Common myeloid progenitor, CD34-positive (primary cell): Measurements from ENCODE around the gene ARHGAP31.

Experiments used
- CTCF ChIA-PET: fragments of 350-600 bp; sonication (Branson Sonifier 250); formaldehyde crosslinking; loops from one replicate; lab custom pipeline; 2021; ENCODE audit warnings: antibody characterized with exemption; lab: Charles Lee
- POLR2A ChIA-PET: fragments of 350-600 bp; sonication (Branson Sonifier 250); formaldehyde crosslinking; loops from one replicate; lab custom pipeline; 2021; ENCODE audit warnings: antibody characterized with exemption; lab: Charles Lee
- DNase-seq, 3 donors: peaks; one replicate each; pipeline versions ENCODE4 v3.0.0 to v3.0.0-alpha.2; 2013
- H3K27ac ChIP-seq, 2 experiments: 1 replicate in 1 of 2; 2 replicates in 1 of 2; pipeline ENCODE4 v1.7.0; 2013; ENCODE audit warnings: inconsistent platforms in 2 of 2, low read length in 2 of 2, mild to moderate bottlenecking in 2 of 2, low read depth in 1 of 2, moderate library complexity in 1 of 2; ENCODE audit not compliant: severe bottlenecking in 2 of 2, insufficient read depth in 1 of 2, poor library complexity in 1 of 2
- H3K27me3 ChIP-seq, 5 experiments: replicated peaks in 2 of 5; 1 replicate in 3 of 5; 2 replicates in 2 of 5; pipeline versions ENCODE4 v1.6.1 to v1.7.0; 2013; ENCODE audit warnings: low read length in 4 of 5, mild to moderate bottlenecking in 2 of 5, moderate library complexity in 2 of 5, inconsistent platforms in 1 of 5; ENCODE audit not compliant: insufficient read depth in 5 of 5, control insufficient read depth in 4 of 5
- H3K36me3 ChIP-seq, 4 experiments: 1 replicate in 2 of 4; 2 replicates in 2 of 4; pipeline versions ENCODE4 v1.6.1 to v1.7.0; 2013; ENCODE audit warnings: low read length in 3 of 4, control low read depth in 1 of 4, mild to moderate bottlenecking in 1 of 4; ENCODE audit not compliant: control insufficient read depth in 4 of 4, insufficient read depth in 4 of 4
- H3K4me1 ChIP-seq, 4 experiments: 1 replicate in 3 of 4; 2 replicates in 1 of 4; pipeline versions ENCODE4 v1.6.1 to v1.7.1; 2013; ENCODE audit warnings: low read length in 3 of 4, mild to moderate bottlenecking in 3 of 4, control low read depth in 1 of 4, inconsistent platforms in 1 of 4, moderate library complexity in 1 of 4; ENCODE audit not compliant: control insufficient read depth in 4 of 4, insufficient read depth in 4 of 4; ENCODE audit errors: control extremely low read depth in 1 of 4
- H3K4me3 ChIP-seq, 7 experiments: 1 replicate in 4 of 7; 2 replicates in 3 of 7; pipeline versions ENCODE4 v1.5.1 to v1.7.0; 2013; ENCODE audit warnings: mild to moderate bottlenecking in 7 of 7, low read length in 6 of 7, moderate library complexity in 6 of 7, inconsistent platforms in 2 of 7, low read depth in 2 of 7, control low read depth in 1 of 7; ENCODE audit not compliant: insufficient read depth in 4 of 7, control insufficient read depth in 1 of 7; ENCODE audit errors: extremely low read depth in 1 of 7
- H3K9me3 ChIP-seq, 5 experiments: 1 replicate in 4 of 5; 2 replicates in 1 of 5; pipeline versions ENCODE4 v1.6.1 to v1.7.1; 2013; ENCODE audit warnings: low read length in 4 of 5, mild to moderate bottlenecking in 2 of 5, inconsistent platforms in 1 of 5, low read depth in 1 of 5, moderate library complexity in 1 of 5; ENCODE audit not compliant: control insufficient read depth in 4 of 5, insufficient read depth in 2 of 5; ENCODE audit errors: control extremely low read depth in 1 of 5
- WGBS: methylation state at CpG from one replicate; pipeline ENCODE4 v1.1.5; 2013; ENCODE audit not compliant: insufficient coverage; 5-methylcytosine and 5-hydroxymethylcytosine counted together

ARHGAP31 gene

GRCh38 chr3:119360736-119361462 lies 66.7 kb downstream of the ARHGAP31 start:
- CTCF ChIA-PET, result interaction anchor here (1.0 to 1.7 kb wide), 4 partner anchors 8 to 13 kb away, joined by 3 to 5 read pairs (median 3); no protein-coding TSS in a partner anchor
- H3K27ac ChIP-seq, result no peak overlapping the region

GRCh38 chr3:119362010-119362409 lies 67.8 kb downstream of the ARHGAP31 start:
- no peak for DNase-seq
- H3K36me3 ChIP-seq, result no peaks in the 10 kb centered on the region
- H3K27me3 ChIP-seq, result no peaks in the 10 kb centered on the region
- CTCF ChIA-PET, result interaction anchor here (1.0 to 1.7 kb wide), 4 partner anchors 9 to 16 kb away, joined by 3 to 5 read pairs (median 4); no protein-coding TSS in a partner anchor
- no peaks in the 10 kb centered on the region for H3K9me3 ChIP-seq
- H3K27ac ChIP-seq, result no peak overlapping the region
- H3K4me1 ChIP-seq, result peaks cover 0 to 5% (median 1%) of the 10 kb centered on the region in 4 experiments
- no peak overlapping the region for H3K4me3 ChIP-seq
- POLR2A ChIA-PET, result no interaction called here
- WGBS, result 100% methylated on average over 2 of the region's 2 CpGs

More at GRCh38 chr3:119360736-119361462, 66.7 kb downstream of the ARHGAP31 start:
- H3K27me3 ChIP-seq, result no peaks in the 10 kb centered on the region
- WGBS, result 83% methylated on average over 3 of the region's 3 CpGs
- DNase-seq, result no peak
- H3K4me3 ChIP-seq, result no peak overlapping the region
- H3K4me1 ChIP-seq, result peaks cover 0 to 5% (median 1%) of the 10 kb centered on the region in 4 experiments
- no peaks in the 10 kb centered on the region for H3K9me3 ChIP-seq
- H3K36me3 ChIP-seq, result no peaks in the 10 kb centered on the region
- POLR2A ChIA-PET, result interaction anchor here (0.6 kb wide), 1 partner anchor 38 kb away, joined by 3 read pairs; no protein-coding TSS in a partner anchor

- Histone ChIP-seq H3K27ac (no peak overlapping the region), H3K4me3 (no peak overlapping the region), H3K4me1 (peaks cover 0 to 5% (median 1%) of the 10 kb centered on the region in 4 experiments), H3K27me3 (no peaks in the 10 kb centered on the region), H3K9me3 (no peaks in the 10 kb centered on the region), H3K36me3 (peaks cover 0 to under 1% (median 0%) of the 10 kb centered on the region in 4 experiments)
- 94% methylated on average over 3 of the region's 7 CpGs for WGBS
- no peak for DNase-seq
- CTCF ChIA-PET, result interaction anchor here (0.6 to 1.7 kb wide), 3 partner anchors 10 to 15 kb away, joined by 3 to 5 read pairs (median 4); no protein-coding TSS in a partner anchor
- POLR2A ChIA-PET, result no interaction called here
Observed at GRCh38 chr3:119362940-119363725, 69.0 kb downstream of the ARHGAP31 start.

- Histone ChIP-seq H3K36me3 (peaks cover 0 to 2% (median 0%) of the 10 kb centered on the region in 4 experiments), H3K4me1 (peaks cover 0 to 4% (median under 1%) of the 10 kb centered on the region in 4 experiments), H3K4me3 (no peak overlapping the region), H3K27ac (no peak overlapping the region), H3K27me3 (no peaks in the 10 kb centered on the region), H3K9me3 (no peaks in the 10 kb centered on the region)
- DNase-seq, result no peak
- ChIA-PET CTCF (interaction anchor here (2.3 kb wide), 1 partner anchor 11 kb away, joined by 10 read pairs; no protein-coding TSS in a partner anchor), POLR2A (no interaction called here)
- no CpG with 5 or more reads among the region's 1 CpG for WGBS
Observed at GRCh38 chr3:119364401-119364800, 70.2 kb downstream of the ARHGAP31 start.

GRCh38 chr3:119365418-119365817 lies 71.2 kb downstream of the ARHGAP31 start:
- ChIA-PET POLR2A (interaction anchor here (0.6 to 1.1 kb wide), 2 partner anchors 19 to 101 kb away, joined by 3 to 5 read pairs; no protein-coding TSS in a partner anchor), CTCF (interaction anchor here (2.3 kb wide), 1 partner anchor 12 kb away, joined by 10 read pairs; no protein-coding TSS in a partner anchor)
- no peak for DNase-seq
- Histone ChIP-seq H3K27me3 (no peaks in the 10 kb centered on the region), H3K4me3 (no peak overlapping the region), H3K27ac (no peak overlapping the region), H3K4me1 (no peaks in the 10 kb centered on the region), H3K9me3 (no peaks in the 10 kb centered on the region), H3K36me3 (peaks cover 0 to 2% (median 0%) of the 10 kb centered on the region in 4 experiments)
- WGBS, result 57% methylated on average over 2 of the region's 3 CpGs

- no peak overlapping the region for H3K4me3 ChIP-seq
- no peak overlapping the region for H3K27ac ChIP-seq
- H3K4me1 ChIP-seq, result no peaks in the 10 kb centered on the region
- H3K36me3 ChIP-seq, result peaks cover 0 to 2% (median 0%) of the 10 kb centered on the region in 4 experiments
- no peaks in the 10 kb centered on the region for H3K27me3 ChIP-seq
- H3K9me3 ChIP-seq, result no peaks in the 10 kb centered on the region
- POLR2A ChIA-PET, result no interaction called here
- WGBS, result 100% methylated on average over 2 of the region's 2 CpGs
- CTCF ChIA-PET, result no interaction called here
- no peak for DNase-seq
Observed at GRCh38 chr3:119367000-119367399, 72.8 kb downstream of the ARHGAP31 start.
